Large intestine (tissue), 3 donors: Measurements from ENCODE around the gene CCDC146. TPM values are rescaled to one million over a fixed set of nuclear protein-coding genes. Genes with fewer than 3 reads are reported as not detected.
"Not testable (repeated sequence)": the region's sequence is repeated elsewhere in the genome, so short reads cannot be mapped to it uniquely, and the experiment has no call there.

ENCODE experiments used
- DNase-seq, 2 donors: peaks; one replicate each; pipeline versions ENCODE4 v3.0.0 to v3.0.0-alpha.2; 2013
- H3K27ac ChIP-seq: one replicate; pipeline ENCODE4 v1.5.1; 2013; ENCODE audit warnings: low read length
- H3K27me3 ChIP-seq: 2 replicates; pipeline ENCODE4 v1.6.1; 2013; ENCODE audit warnings: low read length; ENCODE audit not compliant: control insufficient read depth, insufficient read depth
- H3K36me3 ChIP-seq: 2 replicates; pipeline ENCODE4 v1.6.1; 2013; ENCODE audit warnings: low read length; ENCODE audit not compliant: control insufficient read depth, insufficient read depth
- H3K4me1 ChIP-seq: one replicate; pipeline ENCODE4 v1.6.1; 2013; ENCODE audit warnings: low read length; ENCODE audit not compliant: control insufficient read depth, insufficient read depth
- H3K4me3 ChIP-seq: one replicate; pipeline ENCODE4 v1.5.1; 2013; ENCODE audit warnings: low read length
- H3K9me3 ChIP-seq: one replicate; pipeline ENCODE4 v1.6.1; 2013; ENCODE audit warnings: mild to moderate bottlenecking, low read depth, low read length, moderate library complexity; ENCODE audit not compliant: control insufficient read depth
- WGBS: methylation state at CpG from one replicate; pipeline ENCODE4 v1.1.5; 2013; ENCODE audit warnings: low lambda C conversion rate; ENCODE audit not compliant: insufficient coverage; 5-methylcytosine and 5-hydroxymethylcytosine counted together
- polyA plus RNA-seq: library from polyadenylated mRNA; unstranded; fragments of 120-200 nt; gene quantifications from one replicate; pipeline ENCODE4 v1.2.1, GENCODE V29; 2013

CCDC146 gene
- polyA plus RNA-seq, 1 donor = 13.4 TPM

DNA sequence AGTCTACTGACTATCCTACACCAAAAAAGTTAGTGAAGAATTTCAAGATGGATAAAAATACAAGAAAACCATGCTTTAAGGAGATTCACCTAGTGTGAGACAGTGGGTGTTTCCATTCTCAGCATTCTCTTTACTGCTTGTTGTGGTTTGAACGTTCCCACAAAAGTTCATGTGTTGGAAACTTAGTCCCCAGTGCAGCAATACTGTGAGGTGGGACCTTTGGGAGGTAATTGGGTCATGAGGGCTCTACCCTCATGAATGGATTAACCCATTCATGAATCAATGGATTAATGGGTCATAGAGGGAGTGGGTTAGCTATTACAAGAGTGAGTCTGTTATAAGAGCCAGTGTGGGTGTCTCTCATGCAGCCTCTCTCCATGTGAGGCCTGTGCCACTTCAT is 21.2 kb upstream of the CCDC146 start:
- not testable (repeated sequence) for H3K27ac ChIP-seq, DNase-seq, H3K9me3 ChIP-seq, H3K27me3 ChIP-seq, H3K4me3 ChIP-seq, H3K36me3 ChIP-seq, H3K4me1 ChIP-seq
- no CpG with 5 or more reads among the region's 1 CpG for WGBS

- H3K27me3 ChIP-seq = not testable (repeated sequence)
These were observed 19.7 kb upstream of the CCDC146 start for GRCh38 chr7:77102671-77103070.

DNA sequence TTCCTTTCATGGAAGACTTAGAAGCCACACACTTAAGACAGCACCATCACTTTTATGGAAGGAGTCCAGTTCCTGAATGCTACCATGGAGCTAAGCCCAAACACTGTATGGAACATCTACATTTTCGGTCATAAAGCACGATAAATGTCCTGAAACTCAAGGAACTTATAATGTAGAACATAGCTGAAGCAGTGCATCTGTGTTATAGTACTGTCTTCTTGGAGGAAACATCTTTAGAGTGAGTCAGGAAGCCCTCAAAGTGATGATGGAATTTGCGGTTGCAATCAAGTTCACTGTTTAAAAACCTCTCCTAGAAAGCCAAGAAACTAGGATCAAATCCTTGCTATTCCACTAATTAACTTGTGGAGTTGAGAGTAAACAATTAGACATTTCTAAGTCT is 16.5 kb upstream of the CCDC146 start:
- not testable (repeated sequence) for H3K27me3 ChIP-seq, H3K36me3 ChIP-seq, H3K4me3 ChIP-seq, DNase-seq, H3K27ac ChIP-seq, H3K4me1 ChIP-seq, H3K9me3 ChIP-seq
- no CpG with 5 or more reads among the region's 3 CpGs for WGBS

More at GRCh38 chr7:77102671-77103070, 19.7 kb upstream of the CCDC146 start:
- not testable (repeated sequence) for H3K9me3 ChIP-seq, H3K4me1 ChIP-seq, H3K4me3 ChIP-seq, DNase-seq, H3K36me3 ChIP-seq, H3K27ac ChIP-seq

- not testable (repeated sequence) for H3K27ac ChIP-seq, DNase-seq, H3K4me1 ChIP-seq, H3K4me3 ChIP-seq, H3K27me3 ChIP-seq, H3K9me3 ChIP-seq, H3K36me3 ChIP-seq
- WGBS = no CpG with 5 or more reads among the region's 3 CpGs
These were observed 14.8 kb upstream of the CCDC146 start for GRCh38 chr7:77107659-77108058.

- DNase-seq, H3K9me3 ChIP-seq, H3K36me3 ChIP-seq, H3K27ac ChIP-seq, H3K4me3 ChIP-seq, H3K27me3 ChIP-seq, H3K4me1 ChIP-seq: not testable (repeated sequence)
- 67% methylated on average over 1 of the region's 1 CpG for WGBS
These were observed 14.1 kb upstream of the CCDC146 start for GRCh38 chr7:77108362-77108761.

DNA sequence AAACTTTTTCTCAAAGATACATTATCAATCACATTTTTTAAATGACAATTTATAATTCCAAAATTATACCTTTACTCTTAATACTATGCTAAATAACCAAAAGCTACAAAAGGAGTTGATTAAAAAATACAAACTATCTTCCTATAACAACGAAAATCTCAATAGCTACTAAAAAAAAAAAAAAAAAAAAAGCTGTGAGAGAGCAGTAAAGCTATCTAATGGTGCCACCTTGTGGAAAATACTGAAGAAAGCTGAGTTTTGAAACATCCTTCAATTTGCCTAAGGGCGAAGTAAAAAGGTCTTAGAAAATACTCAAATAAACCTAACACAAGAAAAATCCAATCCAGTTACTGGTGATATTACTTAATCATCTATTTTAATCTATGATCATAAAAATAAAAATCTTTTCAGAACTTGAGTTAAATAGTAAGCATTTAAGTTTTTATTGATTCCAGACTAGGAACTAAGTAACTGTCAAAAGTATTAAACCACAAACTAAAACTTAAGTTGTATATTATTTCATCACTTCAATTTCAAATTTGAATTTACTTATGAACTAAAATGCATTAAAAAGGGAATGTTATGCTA is 9.6 kb upstream of the CCDC146 start:
- H3K4me1 ChIP-seq = not testable (repeated sequence)

GRCh38 chr7:77125486-77125885 is 3.1 kb downstream of the CCDC146 start:
- H3K36me3 ChIP-seq, H3K27me3 ChIP-seq, DNase-seq, H3K27ac ChIP-seq, H3K4me3 ChIP-seq, H3K9me3 ChIP-seq, H3K4me1 ChIP-seq: not testable (repeated sequence)
- no CpG with 5 or more reads among the region's 1 CpG for WGBS

More for the DNA sequence above, 9.6 kb upstream of the CCDC146 start:
- not testable (repeated sequence) for H3K27ac ChIP-seq, H3K27me3 ChIP-seq, H3K36me3 ChIP-seq, H3K9me3 ChIP-seq, DNase-seq, H3K4me3 ChIP-seq
- no CpG with 5 or more reads among the region's 2 CpGs for WGBS

DNA sequence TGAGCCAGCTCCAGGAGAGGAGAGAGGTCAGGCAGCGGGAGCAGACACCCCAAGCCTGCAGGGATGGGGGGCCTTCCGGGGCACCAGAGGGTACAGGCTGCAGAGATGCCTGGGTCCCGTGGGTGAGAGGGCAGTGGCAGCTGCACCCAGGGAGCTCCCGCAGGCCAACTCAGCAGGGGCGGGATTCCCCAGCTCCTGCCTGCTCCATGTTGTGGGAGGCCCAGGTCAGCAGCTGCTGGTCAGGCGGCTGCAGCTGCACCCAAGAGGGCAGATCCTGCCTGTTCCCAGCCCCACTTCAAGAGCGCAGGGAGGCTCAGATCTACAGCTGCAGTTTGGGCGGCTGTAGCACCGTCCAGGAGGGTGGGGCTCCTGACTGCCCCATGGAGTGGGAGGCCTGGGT is 4.6 kb downstream of the CCDC146 start:
- no CpG with 5 or more reads among the region's 9 CpGs for WGBS
- not testable (repeated sequence) for H3K36me3 ChIP-seq, H3K4me3 ChIP-seq, H3K4me1 ChIP-seq, H3K9me3 ChIP-seq, H3K27me3 ChIP-seq, H3K27ac ChIP-seq, DNase-seq

GRCh38 chr7:77128582-77129410 is 6.4 kb downstream of the CCDC146 start:
- no CpG with 5 or more reads among the region's 7 CpGs for WGBS
- H3K27ac ChIP-seq, H3K4me1 ChIP-seq, H3K36me3 ChIP-seq, DNase-seq, H3K27me3 ChIP-seq, H3K9me3 ChIP-seq, H3K4me3 ChIP-seq: not testable (repeated sequence)

DNA sequence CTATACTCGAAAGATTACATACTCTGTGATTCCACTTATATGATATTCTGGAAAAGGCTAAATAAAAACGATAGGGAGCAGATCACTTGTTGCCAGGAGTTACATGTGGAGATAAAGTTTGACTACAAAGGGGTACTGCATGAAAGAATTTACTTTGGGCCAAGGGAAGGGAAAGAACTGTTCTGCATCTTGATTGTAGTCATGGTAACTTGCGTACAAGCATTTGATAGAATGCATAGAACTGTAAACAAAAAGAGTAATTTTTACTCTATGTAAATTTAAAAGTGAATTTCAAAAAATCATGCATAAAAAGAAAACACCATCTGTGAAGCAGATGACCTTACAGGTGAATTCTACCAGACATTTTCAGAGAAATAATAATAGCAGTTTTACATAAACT is 9.4 kb downstream of the CCDC146 start:
- not testable (repeated sequence) for DNase-seq, H3K9me3 ChIP-seq, H3K27me3 ChIP-seq, H3K36me3 ChIP-seq, H3K4me1 ChIP-seq, H3K27ac ChIP-seq, H3K4me3 ChIP-seq
- no CpG with 5 or more reads among the region's 3 CpGs for WGBS

GRCh38 chr7:77138668-77139067 is 16.3 kb downstream of the CCDC146 start:
- H3K4me1 ChIP-seq, DNase-seq, H3K9me3 ChIP-seq, H3K36me3 ChIP-seq, H3K4me3 ChIP-seq, H3K27me3 ChIP-seq, H3K27ac ChIP-seq: not testable (repeated sequence)
- no CpG with 5 or more reads among the region's 2 CpGs for WGBS
